ENCODE results near the gene GPC5.
A peak's percentile ranks its signal among the peaks of the same experiment; 100 is the strongest.
"Not testable (repeated sequence)": the region's sequence is repeated elsewhere in the genome, so short reads cannot be mapped to it uniquely, and the experiment has no call there.

Gene GPC5

DNA sequence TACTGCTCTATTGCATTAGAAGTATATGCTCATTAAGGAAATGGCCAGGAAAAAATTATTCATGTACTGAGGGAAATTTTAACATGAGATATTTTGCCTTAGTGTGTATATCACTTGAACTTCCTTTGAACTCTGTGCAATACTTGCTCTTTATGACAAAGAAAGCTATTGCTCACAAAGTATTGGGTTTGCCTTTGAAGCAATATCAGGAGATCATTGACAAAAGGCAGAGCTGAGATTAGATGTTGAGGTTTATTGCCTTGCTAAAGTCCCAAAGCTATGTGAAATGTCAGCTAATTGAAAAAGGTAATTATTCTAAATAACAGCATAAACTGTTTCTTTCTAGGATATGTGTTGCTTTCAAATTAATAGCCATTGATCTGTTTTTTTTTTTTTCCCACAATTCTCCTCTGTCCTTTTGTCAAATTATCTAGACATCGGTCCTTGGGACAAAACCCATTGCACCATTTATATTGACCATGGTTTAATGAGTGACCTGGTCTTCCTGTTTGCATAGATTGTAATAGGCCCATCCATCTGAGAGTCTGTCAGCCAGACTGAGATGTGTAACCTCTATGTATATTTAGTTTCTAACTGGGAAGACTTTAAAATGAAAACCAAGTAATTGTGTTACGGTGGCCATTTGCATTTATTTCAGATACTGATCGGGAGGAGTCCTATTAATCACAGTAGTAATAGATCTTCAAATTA, 1075.5 kb downstream of the GPC5 start:
- DNase-seq (ENCODE audit: low spot score) = no peak

- no peak for DNase-seq (ENCODE audit: low spot score)
Observed at GRCh38 chr13:92480387-92480786, 1082.0 kb downstream of the GPC5 start.

DNA sequence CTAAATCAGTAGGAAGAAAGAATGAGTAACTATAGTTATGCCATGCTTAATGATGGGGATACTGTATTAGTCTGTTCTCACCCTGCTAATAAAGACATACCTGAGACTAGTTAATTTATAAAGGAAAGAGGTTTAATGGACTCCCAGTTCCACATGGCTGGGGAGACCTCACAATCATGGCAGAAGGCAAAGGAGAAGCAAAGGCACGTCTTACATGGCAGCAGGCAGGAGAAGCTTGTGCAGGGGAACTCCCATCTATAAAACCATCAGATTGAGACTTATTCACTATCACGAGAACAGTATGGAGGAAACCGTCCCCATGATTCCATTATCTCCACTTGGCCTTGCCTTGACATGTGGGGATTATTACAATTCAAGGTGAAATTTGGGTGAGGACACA, 1084.4 kb downstream of the GPC5 start:
- DNase-seq (ENCODE audit: low spot score) = not testable (repeated sequence)

- no peak for DNase-seq (ENCODE audit: low spot score)
Observed at GRCh38 chr13:92483894-92484293, 1085.5 kb downstream of the GPC5 start.

DNA sequence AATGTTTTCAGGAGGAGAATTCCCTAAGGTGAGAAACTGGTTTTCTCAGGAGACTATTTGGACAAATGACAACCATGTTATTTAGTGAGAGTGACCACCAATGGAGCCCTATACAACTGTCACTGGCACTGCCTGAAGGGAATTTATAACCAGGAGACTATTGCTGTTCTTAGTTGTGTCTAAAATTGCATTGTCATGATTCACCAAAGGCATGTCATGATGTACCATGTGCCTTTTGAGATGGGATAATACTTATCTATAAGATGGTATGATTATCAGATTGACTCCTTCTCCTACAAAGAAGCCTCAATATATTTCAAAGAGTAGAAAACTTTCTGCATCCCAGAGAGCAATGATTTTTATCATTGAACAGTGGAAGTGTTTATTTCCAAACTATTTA, 1088.8 kb downstream of the GPC5 start:
- no peak for DNase-seq (ENCODE audit: low spot score)

DNA sequence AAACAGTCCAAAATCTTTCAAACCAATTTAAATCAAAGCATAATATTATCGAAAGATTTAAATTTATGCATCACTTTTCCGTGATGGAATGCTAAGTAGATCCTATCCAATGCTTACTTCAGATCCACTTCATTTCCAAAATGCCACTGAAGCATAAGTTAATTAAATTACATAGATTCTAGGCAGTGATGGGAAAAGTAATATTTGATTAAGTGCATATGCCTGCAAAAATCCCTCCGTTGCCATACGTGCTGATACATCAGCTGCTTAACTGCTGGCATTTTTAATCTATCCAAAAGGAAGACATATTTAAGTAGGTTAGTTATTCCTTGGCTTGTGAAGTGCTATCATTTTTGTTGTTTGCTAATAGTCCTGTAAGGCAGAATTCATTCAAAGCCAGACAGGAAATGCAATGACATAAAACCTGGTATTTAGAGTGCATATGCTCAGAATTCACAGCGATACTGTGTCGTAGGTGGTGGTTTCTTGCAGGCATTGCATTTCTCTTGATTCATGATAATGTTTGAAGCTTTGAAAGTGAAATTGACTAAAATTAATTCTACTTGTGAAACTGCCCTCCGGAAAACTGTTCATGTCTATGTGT, 1089.9 kb downstream of the GPC5 start:
- no peak for DNase-seq (ENCODE audit: low spot score)

DNA sequence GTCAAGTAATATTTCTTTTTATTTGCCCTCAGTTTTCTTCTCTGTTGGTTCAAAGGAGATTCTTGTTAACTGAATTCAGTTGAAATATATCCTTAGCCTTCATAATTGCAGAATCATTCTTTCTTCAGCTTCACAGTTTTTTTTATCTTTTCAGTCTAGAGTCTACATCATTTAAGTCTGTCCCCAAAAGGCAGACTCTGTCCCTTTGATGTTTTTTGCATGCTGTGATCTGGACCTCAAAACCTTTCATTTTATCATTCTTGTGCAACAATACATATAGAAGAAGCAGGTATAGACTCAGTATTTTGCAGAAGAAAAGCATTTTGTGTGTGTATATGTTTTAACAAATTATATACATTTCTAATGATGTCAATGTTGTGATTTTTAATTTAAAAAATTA, 1093.4 kb downstream of the GPC5 start:
- no peak for DNase-seq (ENCODE audit: low spot score)

DNA sequence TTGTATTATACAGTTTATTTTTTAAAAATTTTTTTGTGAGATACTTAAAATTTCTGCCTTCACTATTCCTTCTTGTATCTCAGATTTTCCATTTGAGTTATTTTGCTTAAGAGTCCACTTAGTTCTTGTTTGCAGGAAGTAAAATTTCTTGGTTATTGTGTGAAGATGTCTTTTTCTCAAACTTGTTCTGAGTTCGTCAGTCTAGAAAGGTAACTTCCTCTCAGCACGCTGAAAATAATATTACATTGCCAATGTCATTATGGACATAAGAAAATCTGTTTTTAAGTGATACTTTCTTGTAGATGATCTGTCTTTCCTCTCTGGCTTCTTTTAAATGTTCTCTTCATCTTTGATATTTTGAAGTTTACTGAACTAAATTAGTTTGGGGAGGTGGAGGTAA, 1096.5 kb downstream of the GPC5 start:
- DNase-seq (ENCODE audit: low spot score) = no peak

- no peak for DNase-seq (ENCODE audit: low spot score)
Observed at GRCh38 chr13:92500192-92500591, 1101.8 kb downstream of the GPC5 start.

DNA sequence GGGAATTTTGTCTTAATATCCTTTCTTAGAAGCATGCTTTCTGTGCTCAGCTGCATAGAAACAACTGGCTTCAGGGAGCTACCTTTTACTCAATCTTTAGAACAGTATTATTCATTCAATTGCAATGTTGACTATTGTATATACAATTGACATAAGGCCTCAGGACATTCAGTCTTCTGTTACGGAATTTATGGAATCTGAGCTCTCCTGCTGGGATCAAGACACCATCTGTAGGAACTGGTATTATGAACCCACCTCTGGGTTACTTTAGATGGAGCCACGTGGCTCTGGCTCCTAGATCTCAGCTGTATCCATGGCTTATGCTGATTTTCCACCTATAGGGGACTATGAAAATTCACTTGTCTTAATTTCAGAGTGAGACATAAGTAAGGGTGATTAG, 1112.0 kb downstream of the GPC5 start:
- no peak for DNase-seq (ENCODE audit: low spot score)

GRCh38 chr13:92512852-92513251, 1114.4 kb downstream of the GPC5 start:
- no peak for DNase-seq (ENCODE audit: low spot score)

GRCh38 chr13:92513672-92514071, 1115.3 kb downstream of the GPC5 start:
- no peak for DNase-seq (ENCODE audit: low spot score)

GRCh38 chr13:92514420-92515125, 1116.2 kb downstream of the GPC5 start:
- DNase-seq (ENCODE audit: low spot score) = no peak

DNA sequence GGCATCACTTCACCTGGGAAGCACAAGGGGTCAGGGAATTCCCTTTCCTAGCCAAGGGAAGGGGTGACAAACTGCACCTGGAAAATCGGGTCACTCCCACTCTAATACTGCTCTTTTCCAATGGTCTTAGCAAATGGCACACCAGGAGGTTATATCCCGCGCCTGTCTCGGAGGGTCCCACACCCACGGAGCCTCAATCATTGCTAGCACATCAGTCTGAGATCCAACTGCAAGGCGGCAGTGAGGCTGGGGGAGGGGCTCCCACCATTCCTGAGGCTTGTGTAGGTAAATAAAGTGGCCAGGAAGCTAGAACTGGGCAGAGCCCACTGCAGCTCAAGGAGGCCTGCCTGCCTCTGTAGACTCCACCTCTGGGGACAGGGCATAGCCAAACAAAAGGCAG, 1118.5 kb downstream of the GPC5 start:
- DNase-seq (ENCODE audit: low spot score) = not testable (repeated sequence)

- DNase-seq (ENCODE audit: low spot score) = not testable (repeated sequence)
Observed at GRCh38 chr13:92518622-92519021, 1120.2 kb downstream of the GPC5 start.

DNA sequence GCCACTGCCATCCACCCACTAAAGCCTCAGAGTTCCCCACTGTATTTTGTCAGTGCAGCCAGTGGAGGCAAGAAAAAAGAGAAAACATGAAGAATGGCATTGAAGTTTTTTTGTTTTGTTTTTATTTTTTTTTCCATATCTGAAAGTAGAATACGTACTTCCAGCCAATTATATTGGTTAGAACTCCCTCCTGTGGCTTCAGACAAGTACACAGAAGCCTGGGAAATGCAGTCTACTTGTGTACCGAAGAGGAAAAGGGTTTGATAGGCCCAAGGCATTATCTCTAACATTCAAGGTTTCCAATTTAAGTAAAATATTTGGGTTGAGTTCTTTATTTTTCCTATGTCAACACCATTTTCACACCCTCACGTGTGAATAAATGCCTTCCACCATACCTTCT, 1131.9 kb downstream of the GPC5 start:
- DNase-seq (ENCODE audit: low spot score) = no peak

GRCh38 chr13:92535222-92536006, 1137.0 kb downstream of the GPC5 start:
- DNase-seq (ENCODE audit: low spot score) = no peak

DNA sequence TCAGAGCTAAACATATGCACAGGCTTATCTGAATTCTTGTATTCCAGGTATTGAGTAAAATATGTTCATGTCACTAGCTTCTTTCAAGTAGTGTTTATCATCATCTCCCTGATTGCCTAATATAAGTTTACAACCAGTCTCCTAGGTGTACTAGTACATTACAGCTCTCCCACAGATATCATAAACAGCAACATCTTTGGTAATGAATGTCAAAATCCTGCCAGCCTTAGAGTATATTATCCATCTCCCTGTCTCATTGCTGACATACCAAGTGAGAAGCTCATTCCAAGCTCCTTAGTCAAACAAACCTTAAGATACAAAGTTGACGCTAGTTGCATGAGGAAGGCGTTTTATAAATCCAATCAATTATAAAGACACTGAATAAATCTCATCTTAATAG, 1139.0 kb downstream of the GPC5 start:
- no peak for DNase-seq (ENCODE audit: low spot score)

- DNase-seq (ENCODE audit: low spot score) = no peak
Observed at GRCh38 chr13:92538164-92538563, 1139.7 kb downstream of the GPC5 start.

DNA sequence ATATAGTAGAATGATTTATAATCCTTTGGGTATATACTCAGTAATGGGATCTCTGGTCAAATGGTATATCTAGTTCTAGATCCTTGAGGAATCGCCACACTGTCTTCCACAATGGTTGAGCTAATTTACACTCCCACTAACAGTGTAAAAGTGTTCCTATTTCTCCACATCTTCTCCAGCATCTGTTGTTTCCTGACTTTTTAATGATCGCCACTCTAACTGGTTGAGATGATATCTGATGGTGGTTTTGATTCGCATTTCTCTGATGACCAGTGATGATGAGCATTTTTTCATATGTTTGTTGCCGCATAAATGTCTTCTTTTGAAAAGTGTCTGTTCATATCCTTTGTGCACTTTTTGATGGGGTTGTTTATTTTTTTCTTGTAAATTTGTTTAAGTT, 1140.7 kb downstream of the GPC5 start:
- DNase-seq (ENCODE audit: low spot score) = not testable (repeated sequence)

GRCh38 chr13:92547266-92547665, 1148.8 kb downstream of the GPC5 start:
- peak; percentile 75 for DNase-seq (ENCODE audit: low spot score)

DNA sequence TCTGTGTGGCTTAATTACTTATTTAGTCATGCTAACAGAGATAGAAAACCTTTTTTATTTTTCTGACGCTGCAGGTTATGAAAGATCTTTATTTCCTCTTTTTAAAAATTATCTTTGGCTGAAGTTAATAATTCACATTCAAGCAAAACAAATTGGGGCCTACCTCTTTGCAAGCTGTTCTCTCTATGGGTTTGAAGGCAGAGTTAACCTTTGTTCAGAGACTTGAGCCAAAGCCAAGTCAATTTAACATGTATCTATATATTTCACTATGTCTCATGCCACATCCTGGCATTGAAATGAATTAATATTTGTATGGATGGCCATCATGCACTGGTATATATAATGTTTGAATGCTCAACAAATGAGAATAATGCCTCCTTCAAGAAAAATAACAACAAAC, 1150.9 kb downstream of the GPC5 start:
- DNase-seq (ENCODE audit: low spot score) = no peak

Measured in kidney capillary endothelial cell (primary cell).